GM10847 (cell line): ENCODE data around the gene ANTXR1.

ENCODE experiments used
- POLR2A ChIP-seq: IDR thresholded peaks from 2 replicates; pipeline ENCODE4 v1.6.1; 2011; ENCODE audit not compliant: insufficient read length; ENCODE audit errors: extremely low read depth

The ANTXR1 gene

DNA sequence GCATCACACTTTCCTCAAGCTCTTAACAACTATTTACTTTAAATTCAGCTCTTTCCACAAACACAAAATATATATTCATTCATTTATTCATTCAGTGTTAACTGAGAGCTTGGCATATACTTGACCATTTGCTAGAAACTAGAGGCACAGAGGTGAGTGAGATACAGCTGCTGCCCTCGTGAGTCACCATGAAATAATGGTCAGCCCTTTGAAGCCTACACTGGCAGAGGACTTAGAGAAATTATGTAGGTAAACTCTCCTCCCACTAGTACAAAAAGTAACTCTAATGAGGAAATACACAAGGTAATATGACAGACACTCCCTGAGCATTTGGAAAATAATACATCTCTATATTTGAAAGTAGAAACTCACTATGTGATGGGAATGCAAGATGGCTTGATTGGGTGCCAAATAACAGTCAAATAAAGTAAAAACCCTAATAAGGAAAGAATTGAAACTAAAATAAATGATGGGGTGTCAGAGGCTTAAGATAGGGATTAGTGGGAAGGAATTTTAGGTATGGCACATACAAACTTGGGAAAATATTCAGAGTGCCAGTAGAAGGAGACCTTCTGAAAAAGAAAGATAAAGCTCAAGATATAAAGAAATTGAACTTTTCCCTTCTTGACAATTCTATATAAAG lies 61.1 kb downstream of the ANTXR1 start:
- TF ChIP-seq POLR2A, result no peak

DNA sequence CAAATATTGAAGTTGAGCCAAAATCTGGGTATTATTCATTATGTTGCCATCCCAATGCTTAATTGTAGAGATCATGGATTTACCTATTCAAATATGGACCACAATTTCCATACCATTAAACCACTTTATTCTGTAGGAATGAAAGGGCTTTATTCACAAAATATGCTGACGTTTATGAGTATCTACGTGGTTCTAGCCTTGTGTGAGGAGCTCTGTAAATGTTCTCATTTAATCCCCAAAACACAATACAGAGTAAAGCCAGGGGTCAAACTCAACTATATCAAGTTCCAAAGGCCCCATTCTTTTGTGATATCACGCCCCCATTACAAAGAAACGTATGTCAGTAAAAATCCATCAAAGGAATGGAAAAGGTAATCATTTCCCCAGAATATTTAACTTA lies 61.9 kb downstream of the ANTXR1 start:
- TF ChIP-seq POLR2A, result no peak

DNA sequence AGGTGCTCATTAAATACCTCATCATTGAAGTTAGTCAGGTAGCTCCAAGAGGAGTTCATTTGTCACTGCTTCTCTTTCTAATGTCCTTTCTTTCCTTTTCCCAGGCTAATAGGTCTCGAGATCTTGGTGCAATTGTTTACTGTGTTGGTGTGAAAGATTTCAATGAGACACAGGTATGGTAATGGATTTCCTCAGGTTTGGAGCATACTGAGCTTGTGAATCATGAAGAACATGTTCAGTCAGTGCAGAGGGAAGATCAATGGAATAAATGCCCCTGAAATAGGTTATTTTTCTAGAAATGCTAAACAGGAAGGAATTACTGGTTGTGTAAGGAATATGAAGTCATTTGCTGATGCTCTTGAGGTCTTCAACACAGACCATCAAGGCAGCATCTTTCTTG lies 62.5 kb downstream of the ANTXR1 start:
- no peak for TF ChIP-seq POLR2A

DNA sequence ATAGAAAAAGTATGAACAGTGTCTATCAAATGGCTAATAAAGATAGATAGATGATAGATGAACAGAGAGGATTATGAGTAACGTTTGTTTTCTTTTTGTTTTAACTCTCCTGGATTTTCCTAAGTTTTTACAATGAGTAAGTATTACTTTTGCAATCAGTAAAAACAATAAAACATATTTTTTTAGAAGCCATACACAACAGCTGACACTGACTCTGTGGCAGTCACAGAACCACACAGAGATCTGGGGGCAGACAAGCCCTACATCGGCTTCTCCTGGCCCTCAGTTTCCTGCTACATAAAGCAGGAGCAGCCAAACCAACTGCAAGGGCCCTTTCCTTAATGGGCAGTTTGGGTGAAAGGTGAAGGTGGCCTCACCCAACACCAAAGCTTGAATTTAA lies 63.6 kb downstream of the ANTXR1 start:
- TF ChIP-seq POLR2A, result no peak

DNA sequence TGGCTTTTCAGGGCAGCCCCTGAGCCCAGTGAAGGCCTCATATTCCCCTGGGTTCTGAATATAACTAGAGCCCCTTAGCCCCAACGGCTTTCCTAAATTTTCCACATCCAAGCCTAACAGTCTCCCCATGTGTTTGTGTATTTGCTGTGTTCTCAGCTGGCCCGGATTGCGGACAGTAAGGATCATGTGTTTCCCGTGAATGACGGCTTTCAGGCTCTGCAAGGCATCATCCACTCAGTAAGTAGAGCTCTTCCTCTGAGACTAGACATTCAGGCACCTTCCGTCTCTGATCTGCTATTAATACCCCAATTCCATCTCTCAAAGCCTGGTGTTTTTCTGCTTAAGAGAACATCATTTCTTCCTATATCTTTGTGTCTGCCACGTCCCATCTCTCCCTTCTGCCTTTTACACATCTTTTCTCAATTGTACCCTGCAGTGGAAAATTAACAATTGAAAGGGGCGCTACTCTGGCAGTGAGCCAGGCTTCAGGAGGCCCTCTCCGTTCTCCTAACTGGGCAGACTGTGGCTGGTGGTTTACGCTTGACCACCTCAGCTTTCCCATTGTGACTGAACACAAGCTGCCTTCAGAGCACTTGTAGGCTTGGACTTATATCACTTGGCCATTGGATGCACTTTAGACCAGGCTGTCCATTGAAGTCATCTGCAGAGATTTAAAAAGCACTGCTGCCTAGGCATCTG lies 64.4 kb downstream of the ANTXR1 start:
- no peak for TF ChIP-seq POLR2A

DNA sequence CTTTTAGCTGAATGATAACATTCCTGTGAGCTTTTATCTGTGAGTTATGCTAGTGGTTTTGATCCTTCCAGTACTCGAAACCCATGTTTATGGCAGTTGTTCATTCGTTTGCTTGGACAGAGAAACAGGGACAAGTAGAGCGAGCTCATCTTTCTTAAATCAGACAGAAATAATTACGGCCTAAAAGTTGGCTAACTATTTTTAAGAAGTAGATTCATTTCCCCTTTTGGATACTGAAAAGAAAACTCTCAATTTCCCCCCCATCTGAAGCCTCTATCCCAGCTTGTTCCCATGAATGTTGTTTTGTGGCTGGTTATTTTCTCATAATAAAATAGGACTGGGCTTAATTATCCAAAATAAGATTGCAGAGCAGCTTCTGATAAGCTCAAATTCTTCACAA lies 67.1 kb downstream of the ANTXR1 start:
- TF ChIP-seq POLR2A, result no peak

DNA sequence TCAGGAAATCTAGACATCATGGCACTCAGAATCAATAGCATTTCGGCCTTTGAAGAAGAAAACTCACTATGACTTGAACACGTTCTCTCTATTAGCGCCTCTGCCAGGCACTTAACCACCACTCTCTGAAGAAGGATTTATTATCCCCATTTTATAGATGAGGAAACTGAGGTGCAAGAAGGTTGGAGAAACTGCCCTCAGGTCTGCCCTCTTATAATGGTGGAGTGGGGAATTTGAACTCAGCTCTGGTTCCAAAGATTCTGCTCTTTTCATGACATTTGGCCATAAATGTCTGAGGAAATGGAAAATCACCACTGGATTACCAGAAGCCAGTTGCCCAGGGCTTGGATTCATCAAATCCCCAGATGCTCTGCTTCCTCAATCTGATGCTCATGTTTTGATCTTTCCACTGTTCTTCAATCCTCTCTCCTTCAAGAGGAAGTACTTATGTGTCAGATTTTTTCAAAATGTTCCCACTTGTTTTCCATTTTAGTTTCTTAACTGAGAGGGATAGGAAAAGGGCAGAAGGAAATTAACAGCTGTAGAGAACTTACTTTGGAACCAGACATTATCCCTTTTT lies 68.1 kb downstream of the ANTXR1 start:
- no peak for TF ChIP-seq POLR2A

DNA sequence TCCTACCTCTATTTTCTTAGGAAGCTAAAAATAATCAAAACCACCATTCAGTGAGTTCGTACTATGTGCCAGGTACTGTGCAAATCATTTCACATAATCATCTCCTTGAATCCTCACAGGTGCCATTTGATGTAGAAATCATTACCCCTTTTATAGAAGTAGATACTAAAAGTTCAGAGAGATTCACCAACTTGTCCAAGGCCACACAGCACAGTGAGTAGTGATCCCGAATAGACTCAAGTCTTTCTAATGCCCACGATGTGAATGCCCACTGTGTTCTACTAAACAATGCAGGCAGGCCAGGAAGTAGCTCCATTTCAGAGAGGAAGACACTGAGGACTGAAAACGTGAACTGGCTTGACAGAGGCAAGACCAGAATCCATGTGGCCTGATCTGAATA lies 68.8 kb downstream of the ANTXR1 start:
- TF ChIP-seq POLR2A, result no peak

DNA sequence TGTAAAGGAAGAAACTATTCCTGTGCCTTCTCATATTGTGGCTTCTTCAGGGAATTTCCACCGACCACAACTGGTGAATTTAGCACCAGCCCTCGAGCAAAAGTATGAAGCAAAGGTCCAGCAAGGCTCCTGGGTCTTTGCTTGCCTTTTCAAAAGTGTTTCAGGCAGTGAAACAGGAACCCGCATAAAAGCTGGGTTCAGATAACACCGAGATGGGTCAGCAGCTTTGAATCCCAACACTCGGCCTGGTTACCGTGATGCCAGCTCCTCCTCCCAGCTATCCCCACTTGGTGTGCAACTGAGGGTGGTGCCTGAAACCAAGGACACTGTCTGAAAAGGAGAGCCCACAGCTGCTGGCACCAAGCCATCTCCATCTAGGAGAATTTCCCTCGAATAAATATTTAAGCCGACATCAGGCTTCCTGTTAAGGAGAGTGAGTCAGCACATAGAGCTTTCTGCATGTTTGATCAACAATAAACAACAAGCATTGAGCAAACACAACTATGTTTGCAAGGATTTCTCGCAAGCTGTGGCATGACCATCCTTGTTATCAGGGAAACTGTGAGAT lies 69.5 kb downstream of the ANTXR1 start:
- TF ChIP-seq POLR2A, result no peak

DNA sequence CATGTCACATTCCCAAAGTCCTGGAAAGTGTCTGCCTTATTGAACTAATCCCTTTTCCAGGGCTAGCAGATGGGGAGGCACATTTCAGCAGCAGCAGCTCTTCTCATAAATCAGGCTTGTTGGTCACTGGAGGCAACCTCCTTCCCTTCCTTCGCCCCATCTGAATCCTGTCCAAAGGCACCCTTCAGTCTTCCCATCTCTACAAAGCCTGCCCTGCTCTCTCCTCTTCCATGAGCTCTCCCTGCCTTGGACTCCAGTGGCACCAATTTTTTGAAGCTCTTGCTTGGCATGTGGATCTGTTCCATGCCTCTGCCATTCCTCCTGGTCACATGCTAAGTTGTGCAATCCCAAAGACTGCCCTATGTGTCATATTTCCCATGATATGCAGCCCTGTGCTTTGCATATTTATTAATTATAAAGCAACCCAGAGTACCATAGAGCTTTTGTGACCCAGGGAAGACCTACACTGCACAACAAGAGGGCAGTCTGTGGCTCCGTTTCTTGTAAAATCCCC lies 70.3 kb downstream of the ANTXR1 start:
- no peak for TF ChIP-seq POLR2A

DNA sequence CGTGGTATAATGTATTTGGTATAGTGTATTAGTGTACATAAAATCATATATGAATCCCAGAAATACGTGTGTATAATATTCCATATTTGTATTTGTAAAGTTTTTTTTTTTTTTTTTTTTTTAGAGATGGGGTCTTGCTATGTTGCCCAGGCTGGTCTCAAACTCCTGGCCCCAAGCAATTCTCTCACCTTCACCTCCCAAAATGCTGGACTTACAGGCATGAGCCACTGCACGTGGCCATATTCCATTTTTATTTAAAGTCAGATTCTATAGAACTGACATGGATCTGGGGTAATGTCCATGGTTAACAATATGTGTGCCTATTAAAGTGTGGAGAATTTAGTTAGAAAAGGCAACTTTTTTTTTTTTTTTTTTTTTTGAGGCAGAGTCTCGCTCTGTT lies 71.5 kb downstream of the ANTXR1 start:
- TF ChIP-seq POLR2A, result no peak

DNA sequence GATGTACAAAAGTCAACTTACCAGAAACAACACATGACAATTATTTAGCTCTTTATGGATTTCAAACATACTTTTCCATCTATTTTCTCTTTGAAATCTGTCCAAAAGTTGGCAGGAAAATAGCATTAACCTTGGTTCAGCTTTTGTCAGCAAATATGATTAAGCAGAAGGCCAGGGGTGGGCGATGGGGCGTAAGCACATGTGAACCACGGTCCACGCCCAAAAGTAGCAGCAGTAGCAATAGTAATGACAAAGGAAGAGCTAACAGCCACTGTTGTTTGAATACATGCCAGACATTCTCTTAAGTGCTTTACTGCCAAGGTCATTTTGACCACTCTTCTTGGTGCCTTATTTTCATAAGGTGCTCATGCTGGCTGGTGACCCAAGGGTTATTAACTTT lies 73.5 kb downstream of the ANTXR1 start:
- TF ChIP-seq POLR2A, result no peak

DNA sequence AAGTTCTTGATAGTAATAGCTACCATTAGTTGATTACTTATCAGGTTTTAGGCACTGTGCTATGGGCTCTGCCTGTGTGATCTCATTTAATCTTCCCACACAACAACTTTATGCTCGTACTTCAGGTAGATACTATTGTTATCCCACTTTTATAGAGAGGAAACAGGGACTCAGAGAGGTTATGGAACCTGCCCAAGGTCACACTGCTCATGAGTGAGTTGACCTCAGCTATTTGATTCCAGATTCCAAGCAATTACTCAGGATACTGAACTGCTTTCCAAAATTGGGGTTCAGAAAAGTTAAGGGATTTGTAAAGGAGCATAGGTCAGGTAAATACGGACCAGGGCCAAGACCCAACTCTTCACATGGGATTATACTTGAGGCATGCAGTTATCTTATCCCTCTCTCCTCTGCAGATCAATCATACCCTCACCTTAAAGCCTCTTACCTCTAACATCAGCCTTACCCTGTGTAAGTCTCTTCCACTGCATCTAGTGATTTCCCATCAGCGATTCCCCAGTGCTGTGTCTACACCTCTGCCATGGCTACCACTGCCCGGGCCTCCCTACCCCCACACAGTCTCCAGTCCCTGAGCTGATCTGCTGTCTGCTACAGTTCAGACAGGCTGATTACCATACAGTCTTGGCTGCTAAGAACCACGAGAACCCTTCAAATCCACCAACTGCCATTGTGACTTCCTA lies 74.4 kb downstream of the ANTXR1 start:
- TF ChIP-seq POLR2A, result no peak

DNA sequence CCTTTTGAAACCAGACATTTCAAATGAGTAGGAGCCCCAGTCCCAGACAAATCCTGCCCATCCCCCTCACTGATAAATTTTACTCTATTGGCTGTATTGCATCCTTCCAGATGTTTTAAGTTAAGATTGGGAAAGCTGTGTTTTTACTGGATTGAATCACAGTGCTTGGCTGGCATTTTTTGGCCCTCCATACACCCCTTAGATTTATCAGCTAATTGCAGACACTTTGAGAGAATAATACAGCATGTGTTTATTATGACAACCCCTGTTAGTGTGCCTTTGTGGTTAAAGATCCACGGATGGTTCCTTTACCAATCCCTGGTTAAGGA lies 74.9 kb downstream of the ANTXR1 start:
- TF ChIP-seq POLR2A, result no peak

DNA sequence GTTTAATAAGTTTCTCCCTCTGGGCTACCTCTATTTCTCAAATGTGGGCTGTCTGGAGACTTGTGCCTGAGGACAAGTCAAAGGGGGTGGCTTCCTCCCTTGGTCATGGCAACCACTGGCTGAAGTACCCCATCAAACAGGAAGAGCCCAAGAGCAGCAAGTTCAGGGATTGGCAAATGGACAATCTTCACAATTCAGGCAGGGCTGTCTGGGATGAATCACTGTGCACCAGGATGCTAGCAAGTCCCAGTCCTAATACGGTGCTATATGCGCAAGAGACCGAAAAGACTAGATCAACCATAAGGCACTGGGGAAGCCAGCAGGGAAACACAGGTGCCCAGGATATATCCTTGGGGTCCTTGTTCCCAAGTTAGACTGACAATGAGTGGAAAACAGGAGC lies 75.5 kb downstream of the ANTXR1 start:
- no peak for TF ChIP-seq POLR2A

DNA sequence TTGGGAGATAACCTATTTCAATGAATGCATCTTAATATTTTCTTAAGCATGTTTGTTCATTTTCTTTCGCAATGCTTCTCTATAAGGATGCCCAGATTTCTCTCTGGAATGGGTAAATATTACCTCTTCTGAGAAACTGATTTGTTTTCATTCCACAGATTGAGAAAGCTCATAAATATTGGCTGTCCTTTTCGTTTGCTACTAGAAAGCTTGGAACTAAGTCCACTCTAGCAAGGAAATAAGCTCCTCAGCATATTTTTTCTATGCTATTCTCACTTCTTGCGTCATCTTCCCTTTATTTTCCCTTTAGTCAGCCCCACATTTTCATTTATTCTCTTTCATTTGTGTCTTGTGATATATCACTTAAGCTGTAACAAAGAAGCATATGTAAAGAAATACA lies 76.3 kb downstream of the ANTXR1 start:
- no peak for TF ChIP-seq POLR2A

DNA sequence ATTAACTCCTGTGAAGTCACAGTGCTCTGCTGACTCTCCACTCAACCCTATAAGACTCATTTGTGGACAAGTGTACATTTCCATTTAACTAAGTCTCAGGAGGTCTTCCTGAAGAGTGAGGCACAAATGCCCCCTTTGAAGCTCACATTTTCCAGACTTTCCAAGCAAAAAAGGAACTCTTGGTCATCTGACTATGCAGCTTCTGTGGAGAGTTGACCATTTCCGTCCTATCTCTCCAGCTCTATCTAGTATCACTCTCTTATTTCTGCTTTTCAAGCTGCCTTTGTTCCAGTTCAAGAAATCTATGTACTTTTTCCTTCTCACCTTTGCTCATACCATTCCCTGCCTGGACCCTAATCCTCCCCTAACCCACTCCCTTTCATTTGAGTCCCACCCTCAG lies 77.0 kb downstream of the ANTXR1 start:
- no peak for TF ChIP-seq POLR2A
